ENCODE measurements around the gene SPO11.

Gene SPO11

GRCh38 chr20:57329608-57330221, at the start of gene SPO11:
TSS of gene SPO11 (plus strand) at chr20:57329803. CDS start at chr20:57329868, 65 bp downstream.
- no peak for DNase-seq

GRCh38 chr20:57280221-57280620, 49.4 kb upstream of the SPO11 start:
- DNase-seq, result no peak

GRCh38 chr20:57281900-57282299, 47.7 kb upstream of the SPO11 start:
- DNase-seq, result no peak

GRCh38 chr20:57282670-57283361, 46.8 kb upstream of the SPO11 start:
- DNase-seq, result no peak

- no peak for DNase-seq
Observed at GRCh38 chr20:57283860-57284259, 45.7 kb upstream of the SPO11 start.

GRCh38 chr20:57287007-57287880, 42.4 kb upstream of the SPO11 start:
- no peak for DNase-seq

- DNase-seq, result no peak
Observed at GRCh38 chr20:57287901-57288300, 41.7 kb upstream of the SPO11 start.

- no peak for DNase-seq
Observed at GRCh38 chr20:57288651-57289277, 40.8 kb upstream of the SPO11 start.

- DNase-seq, result no peak
Observed at GRCh38 chr20:57289391-57290177, 40.0 kb upstream of the SPO11 start.

- no peak for DNase-seq
Observed at GRCh38 chr20:57290178-57290484, 39.5 kb upstream of the SPO11 start.

- no peak for DNase-seq
Observed at GRCh38 chr20:57291003-57291402, 38.6 kb upstream of the SPO11 start.

- DNase-seq, result no peak
Observed at GRCh38 chr20:57291694-57292093, 37.9 kb upstream of the SPO11 start.

GRCh38 chr20:57292611-57293010, 37.0 kb upstream of the SPO11 start:
- no peak for DNase-seq

GRCh38 chr20:57293995-57294394, 35.6 kb upstream of the SPO11 start:
- DNase-seq, result no peak

GRCh38 chr20:57294550-57294949, 35.1 kb upstream of the SPO11 start:
- DNase-seq, result no peak

GRCh38 chr20:57298457-57298856, 31.1 kb upstream of the SPO11 start:
- no peak for DNase-seq

GRCh38 chr20:57301026-57301425, 28.6 kb upstream of the SPO11 start:
- DNase-seq, result no peak

GRCh38 chr20:57306747-57307146, 22.9 kb upstream of the SPO11 start:
- DNase-seq, result no peak

GRCh38 chr20:57308451-57309271, 20.9 kb upstream of the SPO11 start:
- DNase-seq, result no peak

GRCh38 chr20:57309544-57310115, 20.0 kb upstream of the SPO11 start:
- no peak for DNase-seq

- DNase-seq, result no peak
Observed at GRCh38 chr20:57310821-57311514, 18.6 kb upstream of the SPO11 start.
